Measurements from ENCODE around the gene ANAPC5. TPM values are rescaled to one million over a fixed set of nuclear protein-coding genes. Genes with fewer than 3 reads are reported as not detected.

The ANAPC5 gene
- total RNA-seq, 2 experiments from 2014 or later, result 135 to 147 TPM

DNA sequence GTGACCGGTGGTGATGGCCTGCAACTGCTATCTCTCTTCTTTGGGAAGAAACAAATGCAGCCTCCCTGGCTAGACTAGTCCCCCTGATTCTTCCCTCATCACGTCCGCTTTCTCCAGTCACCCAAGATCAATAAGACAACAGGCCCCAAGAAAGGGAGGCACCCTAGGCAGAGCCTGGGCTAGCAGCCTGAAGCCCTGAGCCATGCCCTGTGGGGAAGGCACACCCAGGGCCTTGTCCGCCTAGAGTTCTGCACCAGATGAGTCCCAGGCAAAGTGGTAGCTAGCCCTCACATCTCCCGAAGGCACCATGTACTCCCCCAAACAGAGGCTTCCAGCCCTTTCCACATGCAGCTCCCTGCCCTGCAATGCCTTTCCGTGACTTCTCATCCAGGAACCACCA, 90.8 kb downstream of the ANAPC5 start:
- DNase-seq, result no peak
- H3K4me3 Mint-ChIP-seq, result no peak overlapping the region
- H3K27ac Mint-ChIP-seq, result no peak overlapping the region
- peaks cover 47% of the 10 kb centered on the region for H3K36me3 Mint-ChIP-seq (ENCODE audit: low read depth)
- H3K9me3 Mint-ChIP-seq (ENCODE audit: insufficient read depth), result no peaks in the 10 kb centered on the region
- ChIA-PET CTCF (no interaction called here), POLR2A (no interaction called here)
- ATAC-seq, result no peak
- no peaks in the 10 kb centered on the region for H3K27me3 Mint-ChIP-seq (ENCODE audit: low read depth)
- H3K4me1 Mint-ChIP-seq (ENCODE audit: low read depth), result peaks cover 3% of the 10 kb centered on the region

DNA sequence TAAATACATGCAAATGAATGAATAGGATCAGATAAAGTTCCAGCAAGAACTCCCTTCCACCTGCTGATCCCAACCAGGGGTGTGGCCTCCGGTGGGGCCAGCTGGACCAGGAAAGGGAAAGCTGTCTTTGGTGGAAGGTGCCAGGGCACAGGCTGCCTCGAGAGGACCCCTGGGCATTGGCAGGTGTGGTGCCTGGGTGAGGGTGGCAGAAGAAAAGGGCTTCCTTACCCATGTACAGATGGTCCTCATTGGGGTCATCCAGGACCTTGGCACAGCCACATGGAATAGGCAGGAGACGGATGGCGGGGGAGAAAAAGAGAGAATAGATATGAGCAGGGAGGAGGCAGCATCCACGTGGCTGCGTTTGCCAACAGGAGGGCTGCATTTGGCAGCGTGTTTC, 92.1 kb downstream of the ANAPC5 start:
- no peak overlapping the region for H3K27ac Mint-ChIP-seq
- H3K27me3 Mint-ChIP-seq (ENCODE audit: low read depth), result no peaks in the 10 kb centered on the region
- peaks cover 3% of the 10 kb centered on the region for H3K4me1 Mint-ChIP-seq (ENCODE audit: low read depth)
- CTCF ChIA-PET, result no interaction called here
- no peak for ATAC-seq
- H3K4me3 Mint-ChIP-seq, result no peak overlapping the region
- POLR2A ChIA-PET, result no interaction called here
- DNase-seq, result no peak
- H3K9me3 Mint-ChIP-seq (ENCODE audit: insufficient read depth), result no peaks in the 10 kb centered on the region
- peaks cover 48% of the 10 kb centered on the region for H3K36me3 Mint-ChIP-seq (ENCODE audit: low read depth)

DNA sequence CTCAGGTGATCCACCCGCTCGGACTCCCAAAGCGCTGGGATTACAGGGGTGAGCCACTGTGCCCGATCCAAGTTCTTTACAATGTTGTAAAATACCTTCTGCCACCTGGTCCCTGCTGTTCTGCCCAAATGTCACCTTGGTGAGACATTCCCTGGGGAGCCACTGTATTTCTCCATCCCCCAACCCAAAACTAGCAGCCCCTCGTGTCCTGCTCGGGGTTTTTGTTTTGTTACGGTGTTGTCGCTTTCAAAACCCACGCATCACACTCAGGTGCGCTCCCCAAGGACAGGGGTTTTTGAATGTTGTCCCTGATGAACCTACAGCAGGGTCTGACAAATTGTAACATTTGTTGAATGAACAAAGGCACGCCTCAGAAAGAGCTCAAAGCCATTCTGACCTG, 93.1 kb downstream of the ANAPC5 start:
- Mint-ChIP-seq H3K4me1 (ENCODE audit: low read depth) (peaks cover 3% of the 10 kb centered on the region), H3K4me3 (no peak overlapping the region), H3K9me3 (ENCODE audit: insufficient read depth) (no peaks in the 10 kb centered on the region), H3K36me3 (ENCODE audit: low read depth) (peaks cover 56% of the 10 kb centered on the region), H3K27ac (no peak overlapping the region), H3K27me3 (ENCODE audit: low read depth) (no peaks in the 10 kb centered on the region)
- CTCF ChIA-PET, result no interaction called here
- DNase-seq, result no peak
- ATAC-seq, result no peak
- POLR2A ChIA-PET, result no interaction called here

Other genes starting within 250 kb of the ANAPC5 start
- gene P2RX7, start 219.5 kb downstream of the ANAPC5 start, total RNA-seq, result 1 to 10 TPM; 8.9 to 9.7 TPM
- gene P2RX4, start 142.3 kb downstream of the ANAPC5 start, total RNA-seq, result 10 to 100 TPM; 38.7 to 41.0 TPM
- 10 to 100 TPM; 32.2 to 32.7 TPM for gene CAMKK2, start 55.7 kb downstream of the ANAPC5 start, total RNA-seq
- gene RNF34, start 47.7 kb upstream of the ANAPC5 start, total RNA-seq, result 10 to 100 TPM; 74.9 to 85.0 TPM
- gene KDM2B, start 228.6 kb upstream of the ANAPC5 start, total RNA-seq, result 10 to 100 TPM; 76.1 to 76.6 TPM

All from activated CD8-positive, alpha-beta T cell treated with anti-CD3 and anti-CD28 coated beads, Interleukin-2, amount 10 ng/mL, durations not matched to agents 7 days and 5 days (primary cell).